ENCODE results near the gene KCNQ5. TPM values are rescaled to one million over a fixed set of nuclear protein-coding genes. Genes with fewer than 3 reads are reported as not detected.

Gene KCNQ5
- total RNA-seq, 1 donor from 2014 or later: 10.1 TPM

- TF ChIP-seq CTCF (IDR thresholded peaks at IDR 0.05): no peak
- DNase-seq (no peak), ATAC-seq (ENCODE audit: low read depth) (no peak)
- no peaks in the 10 kb centered on the region for H3K27me3 Mint-ChIP-seq
- H3K36me3 Mint-ChIP-seq (ENCODE audit: low read depth): no peaks in the 10 kb centered on the region
- POLR2A ChIA-PET: interaction anchor here (0.6 kb wide), 1 partner anchor 135 kb away, joined by 3 read pairs; no protein-coding TSS in a partner anchor
- intact Hi-C loops (cut with micrococcal nuclease): no loop called here
- H3K4me3 Mint-ChIP-seq: no peak overlapping the region
- H3K9me3 Mint-ChIP-seq: no peaks in the 10 kb centered on the region
- no peak overlapping the region for H3K27ac Mint-ChIP-seq
- CTCF ChIA-PET: interaction anchor here (1.1 kb wide), 1 partner anchor 144 kb away, joined by 3 read pairs; no protein-coding TSS in a partner anchor
- H3K4me1 Mint-ChIP-seq: peaks cover 2% of the 10 kb centered on the region
Observed at GRCh38 chr6:72760114-72760793, 138.4 kb downstream of the KCNQ5 start.

GRCh38 chr6:72761761-72762160 lies 139.9 kb downstream of the KCNQ5 start:
- ChIA-PET CTCF (interaction anchor here (1.1 kb wide), 1 partner anchor 145 kb away, joined by 3 read pairs; no protein-coding TSS in a partner anchor), POLR2A (no interaction called here)
- no peaks in the 10 kb centered on the region for H3K27me3 Mint-ChIP-seq
- no peak for TF ChIP-seq CTCF (IDR thresholded peaks at IDR 0.05)
- H3K4me3 Mint-ChIP-seq: no peak overlapping the region
- no peak overlapping the region for H3K27ac Mint-ChIP-seq
- ATAC-seq (ENCODE audit: low read depth) (no peak), DNase-seq (no peak)
- no peaks in the 10 kb centered on the region for H3K4me1 Mint-ChIP-seq
- no peaks in the 10 kb centered on the region for H3K9me3 Mint-ChIP-seq
- H3K36me3 Mint-ChIP-seq (ENCODE audit: low read depth): no peaks in the 10 kb centered on the region
- intact Hi-C loops (cut with micrococcal nuclease): no loop called here

- CTCF ChIA-PET: interaction anchor here (0.6 kb wide), 1 partner anchor 152 kb away, joined by 3 read pairs; no protein-coding TSS in a partner anchor
- no peaks in the 10 kb centered on the region for H3K27me3 Mint-ChIP-seq
- peaks cover 26% of the 10 kb centered on the region for H3K4me1 Mint-ChIP-seq
- H3K9me3 Mint-ChIP-seq: no peaks in the 10 kb centered on the region
- H3K27ac Mint-ChIP-seq: peak overlapping the region; percentile 19
- ATAC-seq (ENCODE audit: low read depth) (no peak), DNase-seq (no peak)
- POLR2A ChIA-PET: no interaction called here
- intact Hi-C loops (cut with micrococcal nuclease): no loop called here
- no peak for TF ChIP-seq CTCF (IDR thresholded peaks at IDR 0.05)
- no peak overlapping the region for H3K4me3 Mint-ChIP-seq
- no peaks in the 10 kb centered on the region for H3K36me3 Mint-ChIP-seq (ENCODE audit: low read depth)
Observed at GRCh38 chr6:72769459-72770125, 147.7 kb downstream of the KCNQ5 start.

- ATAC-seq (ENCODE audit: low read depth) (no peak), DNase-seq (no peak)
- peaks cover 26% of the 10 kb centered on the region for H3K4me1 Mint-ChIP-seq
- no peak for TF ChIP-seq CTCF (IDR thresholded peaks at IDR 0.05)
- no peaks in the 10 kb centered on the region for H3K9me3 Mint-ChIP-seq
- CTCF ChIA-PET: no interaction called here
- H3K4me3 Mint-ChIP-seq: peak overlapping the region; percentile 36
- no peaks in the 10 kb centered on the region for H3K27me3 Mint-ChIP-seq
- no peaks in the 10 kb centered on the region for H3K36me3 Mint-ChIP-seq (ENCODE audit: low read depth)
- no peak overlapping the region for H3K27ac Mint-ChIP-seq
- POLR2A ChIA-PET: no interaction called here
- intact Hi-C loops (cut with micrococcal nuclease): loop anchor here (1.0 kb wide), 1 partner anchor 8 kb away; no protein-coding TSS in a partner anchor
Observed at GRCh38 chr6:72770959-72771358, 149.1 kb downstream of the KCNQ5 start.

- TF ChIP-seq CTCF (IDR thresholded peaks at IDR 0.05): no peak
- Mint-ChIP-seq H3K4me3 (no peak overlapping the region), H3K9me3 (no peaks in the 10 kb centered on the region), H3K27ac (no peak overlapping the region), H3K4me1 (peaks cover 5% of the 10 kb centered on the region), H3K27me3 (no peaks in the 10 kb centered on the region), H3K36me3 (ENCODE audit: low read depth) (no peaks in the 10 kb centered on the region)
- ATAC-seq (ENCODE audit: low read depth) (no peak), DNase-seq (no peak)
- ChIA-PET CTCF (no interaction called here), POLR2A (no interaction called here)
- intact Hi-C loops (cut with micrococcal nuclease): no loop called here
Observed at GRCh38 chr6:72776456-72776855, 154.6 kb downstream of the KCNQ5 start.

All from activated B cell treated with CpG ODN at 0.5 μM for 24 hours (primary cell).